HEK293 (cell line): ENCODE measurements around the gene PRXL2B.

ENCODE experiments used
- BCL11A ChIP-seq: fragments of 450-650 bp; formaldehyde crosslinking; IDR thresholded peaks from 2 replicates; pipeline ENCODE4 v1.5.1; 2016; ENCODE audit warnings: low read depth, missing biosample characterization, missing genetic modification characterization
- CTCF ChIP-seq: fragments of 450-650 bp; formaldehyde crosslinking; IDR thresholded peaks from 2 replicates; pipeline ENCODE4 v1.5.1; 2016; ENCODE audit warnings: missing biosample characterization, missing genetic modification characterization
- REST ChIP-seq: fragments of 450-650 bp; formaldehyde crosslinking; IDR thresholded peaks from 2 replicates; pipeline ENCODE4 v1.5.1; 2016; ENCODE audit warnings: missing biosample characterization, missing genetic modification characterization
- SALL2 ChIP-seq: fragments of 450-650 bp; formaldehyde crosslinking; IDR thresholded peaks from 2 replicates; pipeline ENCODE4 v1.5.0; 2017; ENCODE audit warnings: missing biosample characterization, mild to moderate bottlenecking, missing genetic modification characterization, borderline replicate concordance
- YY1 ChIP-seq: fragments of 450-650 bp; formaldehyde crosslinking; IDR thresholded peaks from 2 replicates; pipeline ENCODE4 v1.5.1; 2018; ENCODE audit warnings: missing biosample characterization, missing genetic modification characterization
- ZNF274 ChIP-seq, 2 experiments: fragments of 200-500 bp in 1 of 2; fragments of 450-650 bp in 1 of 2; sonication (Bioruptor generic) in 1 of 2; formaldehyde crosslinking in 1 of 2; IDR thresholded peaks; 2 replicates each; pipeline versions ENCODE4 v1.5.1 to v1.6.1; 2014 to 2016; ENCODE audit warnings: borderline replicate concordance in 1 of 2, inconsistent platforms in 1 of 2, low read length in 1 of 2, missing biosample characterization in 1 of 2, missing genetic modification characterization in 1 of 2
- ZNF341 ChIP-seq: fragments of 450-650 bp; formaldehyde crosslinking; IDR thresholded peaks from 2 replicates; pipeline ENCODE4; 2016; ENCODE audit warnings: low read depth, missing biosample characterization, missing genetic modification characterization
- ZNF791 ChIP-seq: fragments of 450-650 bp; formaldehyde crosslinking; IDR thresholded peaks from 2 replicates; pipeline ENCODE4 v1.5.1; 2016; ENCODE audit warnings: missing biosample characterization, missing genetic modification characterization

- no peak for TF ChIP-seq REST (tag by site-specific recombination)
- no peak for TF ChIP-seq ZNF791 (tag by site-specific recombination)
- no peak for TF ChIP-seq SALL2 (tag by site-specific recombination)
- TF ChIP-seq CTCF (tag by site-specific recombination): no peak
- no peak for TF ChIP-seq ZNF274 (IDR thresholded peaks at IDR 0.05; ENCODE audit: low read length)
- TF ChIP-seq ZNF274 (tag by site-specific recombination; IDR thresholded peaks at IDR 0.05; ENCODE audit: borderline replicate concordance): no peak
- TF ChIP-seq YY1 (tag by site-specific recombination): no peak
- TF ChIP-seq BCL11A (tag by site-specific recombination): no peak
- no peak for TF ChIP-seq ZNF341 (tag by site-specific recombination)
Observed at GRCh38 chr1:2606881-2607621, 20.5 kb downstream of the PRXL2B start.
